GM23248 (cell line): ENCODE results near the gene BIRC6. TPM values are rescaled to one million over a fixed set of nuclear protein-coding genes. Genes with fewer than 3 reads are reported as not detected.

ENCODE experiments used
- DNase-seq: peaks from one replicate; pipeline ENCODE4 v3.0.0-alpha.2; 2015
- H2AFZ ChIP-seq: fragments of 200-600 bp; sonication (generic); 2 replicates; pipeline ENCODE4 v1.6.1; 2016; ENCODE audit warnings: antibody characterized with exemption
- H3F3A ChIP-seq: fragments of 200-600 bp; sonication (generic); 2 replicates; pipeline ENCODE4 v1.6.1; 2016; ENCODE audit warnings: mild to moderate bottlenecking, antibody characterized with exemption, mixed run types; ENCODE audit not compliant: insufficient read depth
- H3K27ac ChIP-seq: fragments of 200-600 bp; sonication (generic); 2 replicates; pipeline ENCODE4 v1.5.1; 2016; ENCODE audit warnings: mild to moderate bottlenecking
- H3K27me3 ChIP-seq: fragments of 200-600 bp; sonication (generic); replicated peaks from 2 replicates; pipeline ENCODE4 v1.6.1; 2016; ENCODE audit warnings: mild to moderate bottlenecking; ENCODE audit not compliant: insufficient read depth
- H3K36me3 ChIP-seq: fragments of 200-600 bp; sonication (generic); 2 replicates; pipeline ENCODE4 v1.6.1; 2016; ENCODE audit warnings: low read depth, mild to moderate bottlenecking
- H3K4me1 ChIP-seq: fragments of 200-600 bp; sonication (generic); 2 replicates; pipeline ENCODE4 v1.6.1; 2016; ENCODE audit warnings: mild to moderate bottlenecking; ENCODE audit not compliant: insufficient read depth
- H3K4me2 ChIP-seq: fragments of 200-600 bp; sonication (generic); one replicate; pipeline ENCODE4 v1.6.1; 2016; ENCODE audit warnings: mild to moderate bottlenecking; ENCODE audit not compliant: unreplicated experiment
- H3K4me3 ChIP-seq: fragments of 200-600 bp; sonication (generic); 2 replicates; pipeline ENCODE4 v1.5.1; 2016; ENCODE audit warnings: mild to moderate bottlenecking
- H3K79me2 ChIP-seq: fragments of 200-600 bp; sonication (generic); 2 replicates; pipeline ENCODE4 v1.6.1; 2016; ENCODE audit warnings: mild to moderate bottlenecking; ENCODE audit not compliant: insufficient read depth
- H3K9ac ChIP-seq: fragments of 200-600 bp; sonication (generic); 2 replicates; pipeline ENCODE4 v1.6.1; 2016; ENCODE audit warnings: mild to moderate bottlenecking
- H3K9me2 ChIP-seq: fragments of 200-600 bp; sonication (generic); 2 replicates; pipeline ENCODE4 v1.6.1; 2016; ENCODE audit warnings: mixed run types, mild to moderate bottlenecking, moderate library complexity; ENCODE audit not compliant: insufficient read depth
- H3K9me3 ChIP-seq: fragments of 200-600 bp; sonication (generic); one replicate; pipeline ENCODE4 v1.6.1; 2017; ENCODE audit warnings: low read depth
- H4K20me1 ChIP-seq: fragments of 200-600 bp; sonication (generic); 2 replicates; pipeline ENCODE4 v1.6.0; 2016; ENCODE audit not compliant: insufficient read depth
- EZH2 ChIP-seq: fragments of 200-600 bp; sonication (generic); IDR thresholded peaks from 2 replicates; pipeline ENCODE4 v1.6.1; 2018; ENCODE audit warnings: antibody characterized with exemption, mild to moderate bottlenecking; ENCODE audit not compliant: insufficient read depth, poor library complexity, severe bottlenecking
- EZH2phosphoT487 ChIP-seq: fragments of 200-600 bp; sonication (generic); IDR thresholded peaks from 2 replicates; pipeline ENCODE4 v1.6.1; 2018; ENCODE audit warnings: antibody characterized with exemption, moderate library complexity, mild to moderate bottlenecking, low read depth; ENCODE audit not compliant: insufficient read depth
- WGBS, 2 experiments: methylation state at CpG; one replicate each; pipeline ENCODE4 v1.1.6; 2015 to 2017; ENCODE audit warnings: low lambda C conversion rate in 2 of 2, low coverage in 1 of 2; ENCODE audit errors: missing lambda C conversion rate in 2 of 2; 5-methylcytosine and 5-hydroxymethylcytosine counted together
- in situ Hi-C: fragments of 300-500 bp; cut with MboI; formaldehyde crosslinking; loops from 2 replicates; pipeline ENCODE4 v1.15.0; 2020
- polyA plus RNA-seq: library from polyadenylated mRNA; unstranded; fragments of >200 nt; fragmentation: Nextera tagmentation; extraction: Ambion mirVana; gene quantifications from 2 replicates; pipeline ENCODE4 v1.2.1, GENCODE V29; 2016
- total RNA-seq: library from RNA; depleted of rRNA; stranded (reverse); fragments of >200 nt; shearing (Covaris generic); gene quantifications from 2 replicates; pipeline ENCODE4 v1.2.3, GENCODE V29; 2014

The BIRC6 gene
- total and polyA plus RNA-seq, 2 experiments from 2014 or later: 16.0 to 122 TPM

DNA sequence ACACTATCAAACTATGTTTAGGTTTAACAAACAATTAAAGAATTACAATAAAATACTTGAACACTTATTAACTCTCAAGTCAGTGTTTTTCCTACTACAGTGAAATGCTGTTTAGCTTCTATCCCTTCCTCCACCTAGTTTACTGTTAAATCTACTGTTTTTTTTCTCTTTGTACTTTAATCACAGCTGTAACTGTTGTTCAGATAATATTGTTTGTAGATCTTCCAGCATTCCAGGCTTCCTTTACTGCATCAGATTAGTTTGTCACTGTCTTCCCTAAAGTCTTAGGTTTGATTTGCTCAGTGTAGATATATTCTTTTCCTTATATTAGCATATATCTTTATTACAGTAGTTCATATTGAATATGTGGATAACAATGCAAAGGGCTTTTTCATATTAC is 22.5 kb downstream of the BIRC6 start:
- H4K20me1 ChIP-seq: peaks cover 6% of the 10 kb centered on the region; the same call in 1 of the 2 replicates
- in situ Hi-C loops: no loop called here
- no peak for DNase-seq
- H3K79me2 ChIP-seq: peaks cover 100% of the 10 kb centered on the region
- no peaks in the 10 kb centered on the region for H3K9me3 ChIP-seq
- H3K4me1 ChIP-seq: peaks cover 15% of the 10 kb centered on the region; the same call in 1 of the 2 replicates
- H2AFZ ChIP-seq: no peak overlapping the region
- no peak overlapping the region for H3K4me2 ChIP-seq
- H3K36me3 ChIP-seq: peaks cover 11% of the 10 kb centered on the region
- H3K9me2 ChIP-seq: no peaks in the 10 kb centered on the region
- no peak overlapping the region for H3K27ac ChIP-seq
- H3K9ac ChIP-seq: no peak overlapping the region
- no peaks in the 10 kb centered on the region for H3K27me3 ChIP-seq
- peaks cover 7% of the 10 kb centered on the region; the same call in 1 of the 2 replicates for H3F3A ChIP-seq
- no peak for TF ChIP-seq EZH2phosphoT487
- no peak for TF ChIP-seq EZH2
- H3K4me3 ChIP-seq: no peak overlapping the region

DNA sequence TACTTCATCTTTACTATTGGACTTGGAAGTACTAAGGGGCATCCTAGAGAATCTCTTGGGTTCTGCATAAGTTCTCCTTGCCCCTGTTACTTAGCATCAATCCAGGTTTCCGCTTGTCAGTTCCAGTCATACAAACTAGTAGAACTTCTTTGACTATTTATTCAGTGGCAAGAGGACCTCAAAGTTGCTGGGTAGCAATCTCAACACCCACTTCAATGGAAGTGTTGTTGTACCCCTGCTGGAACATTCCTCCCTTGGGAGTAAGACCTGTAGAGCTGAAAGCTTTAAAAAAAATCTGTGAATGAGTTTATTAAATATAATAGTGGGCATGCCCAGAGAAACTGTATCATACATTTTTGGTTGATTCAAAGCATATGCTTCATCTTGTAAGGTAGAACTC is 27.0 kb downstream of the BIRC6 start:
- H3K4me3 ChIP-seq: no peak overlapping the region
- H3K27me3 ChIP-seq: no peaks in the 10 kb centered on the region
- H2AFZ ChIP-seq: no peak overlapping the region
- H3K9me3 ChIP-seq: no peaks in the 10 kb centered on the region
- H4K20me1 ChIP-seq: no peaks in the 10 kb centered on the region
- H3K79me2 ChIP-seq: peaks cover 100% of the 10 kb centered on the region
- no peak overlapping the region for H3K4me2 ChIP-seq
- TF ChIP-seq EZH2phosphoT487 (no peak), EZH2 (no peak)
- DNase-seq: no peak
- in situ Hi-C loops: no loop called here
- H3K36me3 ChIP-seq: peaks cover 23% of the 10 kb centered on the region
- no peak overlapping the region for H3K9ac ChIP-seq
- no peaks in the 10 kb centered on the region for H3F3A ChIP-seq
- WGBS, 2 experiments: 100% methylated on average over 1 of the region's 1 CpG
- no peaks in the 10 kb centered on the region for H3K4me1 ChIP-seq
- no peak overlapping the region for H3K27ac ChIP-seq
- H3K9me2 ChIP-seq: no peaks in the 10 kb centered on the region

DNA sequence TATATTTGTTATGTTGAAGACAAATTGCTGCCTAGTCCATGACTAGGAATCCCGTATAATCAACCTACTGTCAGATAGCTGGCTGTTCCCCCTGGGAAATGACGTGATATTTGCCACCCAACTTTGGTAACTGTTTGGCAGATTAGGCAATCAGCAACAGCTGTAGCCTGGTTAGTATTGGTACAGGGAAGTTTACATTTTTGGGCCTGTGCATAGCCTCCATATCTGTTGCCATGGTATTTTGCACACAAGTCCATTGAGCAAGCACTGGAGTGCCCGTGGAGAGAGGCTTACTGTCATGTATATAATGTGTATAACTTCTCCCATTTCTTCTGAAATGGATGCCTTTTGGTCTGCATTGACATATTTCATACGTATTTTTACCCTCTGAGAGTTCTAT is 27.7 kb downstream of the BIRC6 start:
- Histone ChIP-seq H3K4me2 (no peak overlapping the region), H3K4me1 (no peaks in the 10 kb centered on the region), H3K36me3 (peaks cover 30% of the 10 kb centered on the region), H3K9me2 (no peaks in the 10 kb centered on the region), H3K27me3 (no peaks in the 10 kb centered on the region), H3F3A (no peaks in the 10 kb centered on the region), H3K27ac (no peak overlapping the region), H3K4me3 (no peak overlapping the region), H3K79me2 (peaks cover 100% of the 10 kb centered on the region), H2AFZ (no peak overlapping the region), H3K9ac (no peak overlapping the region), H3K9me3 (no peaks in the 10 kb centered on the region), H4K20me1 (no peaks in the 10 kb centered on the region)
- WGBS, 2 experiments: 98 to 100% methylated on average over 4 of the region's 4 CpGs
- TF ChIP-seq EZH2 (no peak), EZH2phosphoT487 (no peak)
- in situ Hi-C loops: no loop called here
- no peak for DNase-seq

GRCh38 chr2:32386739-32387138 is 29.9 kb downstream of the BIRC6 start:
- no peak for TF ChIP-seq EZH2
- no peak for TF ChIP-seq EZH2phosphoT487
- Histone ChIP-seq H2AFZ (no peak overlapping the region), H3K9me2 (no peaks in the 10 kb centered on the region), H3K9ac (no peak overlapping the region), H4K20me1 (no peaks in the 10 kb centered on the region), H3F3A (no peaks in the 10 kb centered on the region), H3K79me2 (peaks cover 100% of the 10 kb centered on the region), H3K9me3 (no peaks in the 10 kb centered on the region), H3K4me2 (no peak overlapping the region), H3K4me3 (no peak overlapping the region), H3K4me1 (no peaks in the 10 kb centered on the region), H3K36me3 (peaks cover 27% of the 10 kb centered on the region), H3K27ac (no peak overlapping the region), H3K27me3 (no peaks in the 10 kb centered on the region)
- 97% methylated on average over 2 of the region's 2 CpGs for WGBS, 2 experiments
- DNase-seq: no peak
- in situ Hi-C loops: no loop called here

DNA sequence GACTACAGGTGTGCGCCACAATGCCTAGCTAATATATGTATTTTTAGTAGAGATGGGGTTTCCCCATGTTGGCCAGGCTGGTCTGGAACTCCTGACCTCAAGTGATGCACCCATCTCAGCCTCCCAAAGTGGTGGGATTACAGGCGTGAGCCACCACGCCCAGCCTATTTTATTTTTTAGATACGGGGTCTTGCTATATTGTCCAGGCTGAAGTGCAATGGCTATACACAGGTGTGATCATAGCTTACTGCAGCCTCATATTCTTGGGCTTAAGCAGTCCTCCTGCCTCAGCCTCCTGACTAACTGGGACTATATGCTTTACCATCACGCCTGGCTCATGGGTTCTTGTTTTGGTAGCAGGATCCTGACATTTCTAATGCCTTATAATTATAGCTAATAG is 42.4 kb downstream of the BIRC6 start:
- Histone ChIP-seq H3K9me3 (no peaks in the 10 kb centered on the region), H3F3A (peaks cover 5% of the 10 kb centered on the region; the same call in 1 of the 2 replicates), H3K9ac (no peak overlapping the region), H3K27me3 (no peaks in the 10 kb centered on the region), H3K4me3 (no peak overlapping the region), H2AFZ (no peak overlapping the region), H3K79me2 (peaks cover 84% of the 10 kb centered on the region), H3K4me2 (no peak overlapping the region), H3K27ac (no peak overlapping the region), H4K20me1 (no peaks in the 10 kb centered on the region), H3K36me3 (peaks cover 26% of the 10 kb centered on the region; the same call in 1 of the 2 replicates), H3K4me1 (no peaks in the 10 kb centered on the region), H3K9me2 (no peaks in the 10 kb centered on the region)
- in situ Hi-C loops: no loop called here
- DNase-seq: no peak
- WGBS, 2 experiments: 98 to 100% methylated on average over 5 of the region's 5 CpGs
- no peak for TF ChIP-seq EZH2
- no peak for TF ChIP-seq EZH2phosphoT487
